ENCODE measurements around the gene SHISAL2B.
"Not testable (repeated sequence)": the region's sequence is repeated elsewhere in the genome, so short reads cannot be mapped to it uniquely, and the experiment has no call there.

Gene SHISAL2B

GRCh38 chr5:64700765-64701164, 10.5 kb downstream of the SHISAL2B start:
- Histone ChIP-seq H3K27ac (no peak overlapping the region), H3K27me3 (replicated peaks) (no peaks in the 10 kb centered on the region), H3K4me3 (ENCODE audit: low read depth, low read length) (no peak overlapping the region), H3K36me3 (replicated peaks) (no peaks in the 10 kb centered on the region)
- TF ChIP-seq CTCF (IDR thresholded peaks at IDR 0.05; ENCODE audit: low read depth, low read length, missing control alignments), result no peak
- DNase-seq, result no peak
- in situ Hi-C loops (cut with HindIII; ENCODE audit: low pct_ligation_motif_present, low sequenced_read_pairs), result no loop called here

GRCh38 chr5:64706074-64706473, 15.8 kb downstream of the SHISAL2B start:
- in situ Hi-C loops (cut with HindIII; ENCODE audit: low pct_ligation_motif_present, low sequenced_read_pairs); H3K27me3 ChIP-seq (replicated peaks); DNase-seq; H3K27ac ChIP-seq; H3K4me3 ChIP-seq (ENCODE audit: low read depth, low read length); H3K36me3 ChIP-seq (replicated peaks): not testable (repeated sequence)

- Histone ChIP-seq H3K36me3 (replicated peaks) (no peaks in the 10 kb centered on the region), H3K4me3 (ENCODE audit: low read depth, low read length) (no peak overlapping the region), H3K27ac (no peak overlapping the region), H3K27me3 (replicated peaks) (no peaks in the 10 kb centered on the region)
- no peak for TF ChIP-seq CTCF (IDR thresholded peaks at IDR 0.05; ENCODE audit: low read depth, low read length, missing control alignments)
- in situ Hi-C loops (cut with HindIII; ENCODE audit: low pct_ligation_motif_present, low sequenced_read_pairs), result no loop called here
- DNase-seq, result no peak
These were observed 16.9 kb downstream of the SHISAL2B start for GRCh38 chr5:64707191-64707590.

GRCh38 chr5:64714495-64714894, 24.2 kb downstream of the SHISAL2B start:
- H3K4me3 ChIP-seq (ENCODE audit: low read depth, low read length); H3K27ac ChIP-seq; H3K27me3 ChIP-seq (replicated peaks); in situ Hi-C loops (cut with HindIII; ENCODE audit: low pct_ligation_motif_present, low sequenced_read_pairs); DNase-seq; H3K36me3 ChIP-seq (replicated peaks): not testable (repeated sequence)

DNA sequence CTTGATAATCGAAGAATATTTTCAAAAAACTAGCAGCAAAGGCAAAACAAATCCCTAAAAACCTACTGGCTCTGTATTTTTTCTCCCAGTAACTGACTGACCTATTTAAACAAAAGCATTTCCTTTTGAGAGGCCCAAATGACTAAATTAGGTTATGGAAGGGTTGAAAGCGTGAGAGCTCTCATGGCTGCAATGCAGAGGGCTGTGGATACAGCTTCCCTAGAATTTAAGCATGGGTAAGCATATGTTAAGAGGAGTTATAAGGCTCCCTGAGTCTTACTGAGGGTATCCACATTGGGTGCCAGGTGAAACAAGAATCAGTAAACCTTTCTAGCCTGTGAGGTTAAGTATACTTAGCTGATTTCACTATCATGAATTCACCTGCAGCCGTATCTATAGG, 32.3 kb downstream of the SHISAL2B start:
- Histone ChIP-seq H3K36me3 (replicated peaks) (no peaks in the 10 kb centered on the region), H3K27ac (no peak overlapping the region), H3K4me3 (ENCODE audit: low read depth, low read length) (no peak overlapping the region), H3K27me3 (replicated peaks) (no peaks in the 10 kb centered on the region)
- no peak for TF ChIP-seq CTCF (IDR thresholded peaks at IDR 0.05; ENCODE audit: low read depth, low read length, missing control alignments)
- in situ Hi-C loops (cut with HindIII; ENCODE audit: low pct_ligation_motif_present, low sequenced_read_pairs), result no loop called here
- DNase-seq, result no peak

DNA sequence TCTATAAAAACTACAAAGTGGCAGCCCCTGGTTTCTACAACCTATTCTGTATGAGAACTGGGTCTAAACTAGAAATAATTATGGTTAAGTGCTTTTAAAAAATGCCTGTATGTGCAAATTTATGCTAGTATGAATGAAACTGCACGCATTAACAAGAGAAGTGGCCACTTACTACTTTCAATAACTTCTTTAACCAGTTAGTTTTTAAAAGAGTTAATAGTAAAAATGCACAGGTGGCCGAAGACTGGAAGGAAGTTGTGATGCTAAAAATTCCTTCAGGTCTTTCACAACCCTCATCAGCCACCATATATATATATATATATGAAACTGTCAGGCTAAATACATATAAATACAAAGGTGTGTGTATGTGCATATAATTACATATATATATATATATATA, 36.8 kb downstream of the SHISAL2B start:
- DNase-seq, result no peak
- in situ Hi-C loops (cut with HindIII; ENCODE audit: low pct_ligation_motif_present, low sequenced_read_pairs), result no loop called here
- H3K36me3 ChIP-seq (replicated peaks), result no peaks in the 10 kb centered on the region
- H3K4me3 ChIP-seq (ENCODE audit: low read depth, low read length), result no peak overlapping the region
- TF ChIP-seq CTCF (IDR thresholded peaks at IDR 0.05; ENCODE audit: low read depth, low read length, missing control alignments), result no peak
- no peak overlapping the region for H3K27ac ChIP-seq
- no peaks in the 10 kb centered on the region for H3K27me3 ChIP-seq (replicated peaks)

GRCh38 chr5:64742411-64742810, 52.1 kb downstream of the SHISAL2B start:
- DNase-seq, result no peak
- in situ Hi-C loops (cut with HindIII; ENCODE audit: low pct_ligation_motif_present, low sequenced_read_pairs), result no loop called here
- no peaks in the 10 kb centered on the region for H3K27me3 ChIP-seq (replicated peaks)
- TF ChIP-seq CTCF (IDR thresholded peaks at IDR 0.05; ENCODE audit: low read depth, low read length, missing control alignments), result no peak
- H3K27ac ChIP-seq, result no peak overlapping the region
- H3K4me3 ChIP-seq (ENCODE audit: low read depth, low read length), result no peak overlapping the region
- peaks cover 3% of the 10 kb centered on the region for H3K36me3 ChIP-seq (replicated peaks)
